NCI-H82 treated with DMSO at 0.1 percent for 48 hours (cell line): ENCODE results near the gene EFNA5.

ENCODE experiments used
- DNase-seq: peaks from one replicate; lab custom pipeline; 2025; ENCODE audit not compliant: unreplicated experiment; lab: John Stamatoyannopoulos, UW

The EFNA5 gene

GRCh38 chr5:107604990-107605389, 65.7 kb downstream of the EFNA5 start:
- DNase-seq: peak; percentile 22

GRCh38 chr5:107604146-107604910, 66.4 kb downstream of the EFNA5 start:
- DNase-seq: no peak

GRCh38 chr5:107603349-107603748, 67.4 kb downstream of the EFNA5 start:
- DNase-seq: no peak

GRCh38 chr5:107602896-107603295, 67.8 kb downstream of the EFNA5 start:
- DNase-seq: no peak

GRCh38 chr5:107601076-107601475, 69.7 kb downstream of the EFNA5 start:
- DNase-seq: no peak

DNA sequence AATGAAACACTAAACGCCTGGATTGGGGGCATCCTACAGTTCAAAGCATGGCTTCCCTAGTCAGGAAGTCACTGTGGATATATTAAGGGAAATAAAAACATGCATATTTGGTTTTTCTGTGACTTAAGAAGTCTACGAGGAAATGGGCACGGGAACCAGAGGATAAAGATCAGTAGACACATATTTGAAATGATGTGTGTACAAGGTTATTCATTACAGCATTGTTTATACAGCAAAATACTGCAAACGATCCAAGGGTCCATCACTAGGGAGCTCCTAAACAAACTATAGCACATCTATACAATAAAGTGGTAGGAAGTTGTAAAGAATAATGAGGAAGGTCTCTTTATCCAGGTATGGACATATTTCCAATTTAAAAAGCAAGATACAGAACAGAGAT, 71.8 kb downstream of the EFNA5 start:
- DNase-seq: no peak

- DNase-seq: no peak
These were observed 72.9 kb downstream of the EFNA5 start for GRCh38 chr5:107597803-107598202.

DNA sequence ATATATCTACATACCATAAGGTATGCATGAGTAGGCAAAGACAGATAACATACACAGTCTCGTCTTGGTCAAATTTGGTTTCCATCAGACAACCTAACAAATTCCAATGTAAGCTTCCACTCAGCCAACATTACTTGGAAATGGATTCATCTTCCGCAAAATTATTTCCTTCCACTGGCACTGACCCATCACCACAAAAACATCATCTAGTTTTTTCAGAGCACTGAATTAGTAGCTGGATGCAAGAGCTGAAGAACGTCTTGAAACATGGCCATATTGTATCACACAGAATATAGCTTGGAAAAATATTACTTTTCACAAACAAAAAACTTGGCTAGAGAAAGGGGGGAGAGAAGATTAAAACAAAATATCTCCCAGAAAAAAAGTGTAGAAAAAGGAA, 73.5 kb downstream of the EFNA5 start:
- no peak for DNase-seq

GRCh38 chr5:107594253-107595045, 76.3 kb downstream of the EFNA5 start:
- DNase-seq: no peak

DNA sequence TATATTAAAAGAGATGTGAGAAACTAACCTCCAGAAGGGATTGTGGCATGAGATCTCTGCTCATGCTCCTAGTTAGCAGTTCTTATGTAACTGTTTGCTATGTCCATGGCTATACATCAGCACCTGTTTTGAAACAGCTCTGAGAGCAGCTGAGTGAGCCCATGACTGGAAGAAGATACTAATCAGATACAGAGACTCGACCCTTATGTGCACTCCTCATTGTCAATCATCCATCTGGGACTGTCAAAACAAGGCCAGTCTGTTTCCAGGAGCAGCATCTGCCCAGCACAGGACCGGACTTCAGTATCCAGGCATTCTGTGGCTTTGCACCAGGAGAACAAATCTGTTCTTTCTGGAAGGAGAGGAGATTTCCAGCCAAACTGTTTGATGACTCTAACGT, 77.7 kb downstream of the EFNA5 start:
- DNase-seq: peak; percentile 14

GRCh38 chr5:107592515-107592914, 78.2 kb downstream of the EFNA5 start:
- DNase-seq: no peak

DNA sequence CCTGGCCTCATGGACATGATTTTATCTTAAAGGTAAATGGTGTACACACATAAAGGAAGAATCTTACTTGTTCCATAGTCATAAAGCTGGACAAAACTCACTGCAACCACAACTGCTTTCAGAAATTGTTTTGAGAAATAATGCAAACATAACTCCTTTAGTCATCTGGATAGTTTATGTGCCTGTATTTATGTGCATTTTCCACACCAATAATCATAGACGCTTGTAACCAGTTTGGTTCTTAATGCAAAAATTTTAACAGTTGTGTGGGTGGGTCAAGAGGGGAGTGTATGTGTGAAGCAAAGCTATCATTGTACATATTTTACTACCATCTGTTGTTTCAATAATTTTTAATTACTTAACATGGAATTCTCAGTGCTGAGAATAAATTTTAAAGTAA, 80.1 kb downstream of the EFNA5 start:
- no peak for DNase-seq

- no peak for DNase-seq
These were observed 81.1 kb downstream of the EFNA5 start for GRCh38 chr5:107589520-107590193.

DNA sequence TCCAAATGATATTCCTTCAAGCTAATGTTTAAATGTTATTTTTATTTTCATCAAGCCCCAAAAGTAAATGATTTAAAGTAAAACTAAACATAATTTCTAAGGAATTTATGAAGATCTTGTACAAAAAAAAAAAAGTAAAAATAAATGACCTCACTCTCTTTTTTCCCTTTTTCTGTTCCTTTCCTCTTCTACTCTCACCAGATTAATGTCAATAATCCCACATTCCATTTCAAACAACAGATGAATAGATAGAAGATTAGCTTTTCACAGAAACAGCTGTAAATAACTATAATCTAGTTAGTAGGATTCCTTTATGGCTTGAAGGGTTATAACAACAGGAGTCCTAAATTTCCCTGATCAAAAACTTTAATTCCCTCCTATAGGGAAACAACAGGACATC, 88.1 kb downstream of the EFNA5 start:
- no peak for DNase-seq

DNA sequence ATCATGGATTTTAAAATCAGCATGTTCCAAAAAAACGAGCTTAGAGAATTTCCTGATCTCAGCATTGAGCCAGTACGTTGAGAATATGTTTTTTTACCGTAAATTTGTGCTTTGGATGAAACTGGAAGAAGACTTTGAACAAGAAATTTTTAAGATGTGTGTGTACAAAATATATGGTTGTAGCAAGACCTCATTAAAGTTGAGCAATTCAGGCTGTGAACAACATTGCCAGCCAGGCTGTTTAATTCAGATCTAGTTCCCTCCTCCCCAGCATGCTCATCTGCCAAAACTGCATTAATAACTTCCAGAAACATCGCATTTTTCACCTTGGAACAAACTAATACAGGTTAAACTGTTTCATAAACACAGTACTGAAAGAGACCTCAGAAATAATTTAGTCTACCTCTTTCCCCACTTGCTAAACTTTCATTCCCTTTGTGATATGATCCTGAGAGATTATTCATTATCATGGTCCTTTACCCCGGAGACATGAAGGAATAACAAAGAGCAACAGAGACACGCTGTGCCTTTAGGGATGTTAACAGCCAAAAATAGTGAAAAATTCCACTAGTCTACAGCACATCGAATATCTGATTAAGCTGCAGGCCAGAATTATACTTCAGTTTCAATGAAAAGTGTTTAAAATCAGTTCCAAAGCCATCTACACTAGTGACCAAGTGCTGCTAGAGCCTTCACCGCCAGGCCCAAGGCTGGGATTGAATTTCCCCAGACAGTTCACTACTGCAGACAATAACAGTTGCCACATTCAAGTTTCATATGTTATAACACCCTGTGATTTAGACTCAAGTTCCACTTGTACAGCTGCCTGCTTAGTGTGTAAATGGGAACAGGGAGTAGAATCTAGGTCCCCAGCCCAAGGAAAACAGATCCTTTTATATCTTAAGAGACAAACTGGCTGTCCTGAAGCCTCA, 89.6 kb downstream of the EFNA5 start:
- no peak for DNase-seq

DNA sequence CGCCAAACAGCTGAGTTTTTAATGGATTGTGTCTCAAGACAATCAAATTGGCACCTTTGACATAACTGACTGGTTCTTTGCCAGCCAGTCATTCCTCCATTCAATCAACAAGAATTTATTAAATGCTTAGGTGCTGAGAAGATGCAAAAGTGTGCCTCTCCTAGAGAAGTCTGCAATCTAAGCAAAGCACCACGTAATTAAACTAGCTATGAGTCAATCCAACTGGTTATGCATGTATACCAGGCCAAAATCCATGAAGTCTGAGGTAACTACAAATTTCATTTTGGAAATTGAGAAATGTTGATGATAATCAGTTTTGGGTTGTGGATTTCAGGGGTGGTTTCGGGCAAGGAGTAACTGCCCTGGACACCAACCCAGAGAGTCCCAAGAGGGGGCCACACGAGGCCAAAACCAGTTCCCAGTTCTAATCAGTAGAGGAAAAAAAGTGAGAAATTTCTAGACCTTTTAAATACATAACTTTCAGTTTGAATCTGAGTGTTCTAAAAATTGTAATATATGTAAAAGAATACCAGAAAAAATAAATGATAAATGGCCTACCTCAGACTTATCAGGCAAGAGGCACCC, 92.6 kb downstream of the EFNA5 start:
- DNase-seq: no peak

DNA sequence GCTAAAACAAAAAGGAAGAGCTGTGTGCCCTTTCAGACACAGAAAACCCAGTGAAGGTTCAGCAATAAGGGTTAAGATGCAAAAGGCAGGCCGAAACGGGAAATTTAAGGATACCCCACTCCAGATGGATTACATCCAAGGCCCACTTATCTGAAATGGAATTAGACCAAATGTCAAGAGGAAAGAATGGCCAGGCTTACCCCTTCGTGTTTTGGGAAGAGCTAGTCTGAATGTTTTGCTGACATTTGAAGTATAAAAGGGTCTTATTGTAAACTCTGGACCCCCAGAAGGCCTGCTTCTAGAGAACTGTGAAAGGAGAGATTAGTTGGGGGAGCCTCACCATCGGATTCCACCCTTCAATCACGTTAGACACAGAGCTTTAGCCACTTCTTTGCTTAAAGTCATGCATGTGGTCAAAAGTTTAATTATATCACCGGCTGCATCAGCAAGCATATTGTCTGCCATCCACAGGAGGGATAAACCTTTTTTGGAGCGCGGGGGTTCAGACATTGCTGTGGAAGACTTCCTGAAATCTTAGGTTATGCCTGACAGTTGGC, 93.3 kb downstream of the EFNA5 start:
- DNase-seq: no peak

GRCh38 chr5:107576736-107577393, 93.9 kb downstream of the EFNA5 start:
- DNase-seq: no peak

- DNase-seq: peak; percentile 67
These were observed 94.6 kb downstream of the EFNA5 start for GRCh38 chr5:107576155-107576554.

- DNase-seq: no peak
These were observed 96.5 kb downstream of the EFNA5 start for GRCh38 chr5:107574287-107574686.
